GM10847 (cell line): Measurements from ENCODE around the gene HCAR2.
A peak's percentile ranks its signal among the peaks of the same experiment; 100 is the strongest.
"Not testable (repeated sequence)": the region's sequence is repeated elsewhere in the genome, so short reads cannot be mapped to it uniquely, and the experiment has no call there.

ENCODE experiments used
- POLR2A ChIP-seq: IDR thresholded peaks from 2 replicates; pipeline ENCODE4 v1.6.1; 2011; ENCODE audit not compliant: insufficient read length; ENCODE audit errors: extremely low read depth

The HCAR2 gene

DNA sequence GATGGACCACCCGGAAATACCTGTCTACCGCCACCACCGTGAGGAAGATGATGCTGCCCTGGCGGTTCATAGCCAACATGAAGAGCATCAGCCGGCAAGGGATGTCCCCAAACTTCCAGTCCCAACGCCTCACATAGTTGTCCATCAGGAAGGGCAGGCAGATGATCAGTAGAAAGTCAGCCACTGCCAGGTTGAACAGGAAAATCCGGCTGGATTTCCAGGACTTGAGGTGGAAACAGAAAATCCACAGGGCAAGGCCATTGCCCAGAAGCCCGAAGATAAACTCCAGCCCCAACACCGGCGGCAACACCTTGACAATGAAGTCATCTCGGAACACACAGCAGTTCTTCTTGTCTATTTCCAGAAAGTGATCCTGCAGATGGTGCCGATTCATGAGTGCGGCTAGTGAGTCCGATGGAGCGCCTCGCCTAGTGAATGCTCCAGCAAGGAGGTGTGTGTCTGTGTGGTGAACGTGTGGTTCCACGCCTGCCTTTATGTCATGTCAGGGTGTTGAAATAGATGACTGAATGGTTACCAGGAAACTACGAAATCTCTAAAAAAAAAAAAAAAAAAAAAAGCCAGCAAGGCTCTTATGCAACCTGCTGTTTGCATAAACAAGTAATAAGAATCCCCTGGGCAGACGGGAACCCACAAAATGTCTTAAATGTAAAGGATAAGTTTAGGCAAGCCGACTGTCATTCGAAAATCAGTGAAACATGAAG lies at the start of gene HCAR2:
TSS of gene HCAR2 (minus strand) at position 468 of the 722 bp plus-strand sequence. CDS start at position 394, 74 bp downstream.
- TF ChIP-seq POLR2A = not testable (repeated sequence)

GRCh38 chr12:122752464-122753318 lies 49.5 kb upstream of the HCAR2 start, which contains the start of gene DENR:
Gene DENR, plus strand, starts transcription at chr12:122752824. Its CDS starts 878 bp downstream, at chr12:122753702.
- peak; percentile 90 for TF ChIP-seq POLR2A

- TF ChIP-seq POLR2A = no peak
Observed at GRCh38 chr12:122749569-122750332, 46.6 kb upstream of the HCAR2 start.

DNA sequence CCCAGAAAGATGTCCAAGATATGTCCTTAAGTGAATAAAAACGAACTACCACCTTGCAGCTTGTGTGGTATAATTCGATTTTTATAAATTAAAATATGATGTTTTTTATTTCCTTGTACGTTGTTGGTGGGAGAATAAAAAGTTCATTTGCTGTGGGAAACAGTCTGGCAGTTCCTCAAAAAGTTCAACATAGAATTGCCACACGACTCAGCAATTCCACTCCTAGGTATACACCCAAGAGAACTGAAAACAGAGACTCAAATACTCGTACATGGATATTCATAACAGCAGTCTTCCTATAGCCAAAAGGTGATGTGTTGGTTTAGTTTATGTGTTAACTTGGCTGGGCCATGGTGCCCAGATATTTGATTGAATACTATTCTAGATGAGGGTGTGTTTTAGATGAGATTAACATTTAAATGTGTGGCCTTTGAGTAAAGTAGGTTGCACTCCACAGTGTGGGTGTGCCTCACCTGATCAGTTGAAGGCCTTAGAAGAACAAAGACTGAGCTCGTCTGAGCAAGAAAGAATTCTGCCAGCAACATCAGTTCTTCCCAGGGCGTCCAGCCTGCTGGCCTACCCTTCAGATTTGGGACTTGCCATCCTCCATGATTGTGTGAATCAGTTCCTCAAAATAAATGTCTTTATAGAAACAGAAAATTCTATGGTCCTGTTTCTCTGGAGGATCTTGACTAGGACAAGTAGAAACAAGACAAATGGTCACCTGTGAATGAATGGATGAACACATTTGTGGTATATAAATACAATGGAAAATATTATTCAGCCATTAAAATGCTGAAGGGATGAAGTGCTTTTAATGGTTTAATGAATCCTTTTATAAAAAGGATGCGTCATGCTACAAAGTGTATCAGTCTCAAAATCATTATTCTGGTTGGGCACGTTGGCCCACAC lies 44.3 kb upstream of the HCAR2 start:
- TF ChIP-seq POLR2A = no peak

GRCh38 chr12:122743895-122744525 lies 40.9 kb upstream of the HCAR2 start:
- no peak for TF ChIP-seq POLR2A

GRCh38 chr12:122740351-122740750 lies 37.2 kb upstream of the HCAR2 start:
- TF ChIP-seq POLR2A = no peak

GRCh38 chr12:122738571-122738970 lies 35.4 kb upstream of the HCAR2 start:
- no peak for TF ChIP-seq POLR2A

DNA sequence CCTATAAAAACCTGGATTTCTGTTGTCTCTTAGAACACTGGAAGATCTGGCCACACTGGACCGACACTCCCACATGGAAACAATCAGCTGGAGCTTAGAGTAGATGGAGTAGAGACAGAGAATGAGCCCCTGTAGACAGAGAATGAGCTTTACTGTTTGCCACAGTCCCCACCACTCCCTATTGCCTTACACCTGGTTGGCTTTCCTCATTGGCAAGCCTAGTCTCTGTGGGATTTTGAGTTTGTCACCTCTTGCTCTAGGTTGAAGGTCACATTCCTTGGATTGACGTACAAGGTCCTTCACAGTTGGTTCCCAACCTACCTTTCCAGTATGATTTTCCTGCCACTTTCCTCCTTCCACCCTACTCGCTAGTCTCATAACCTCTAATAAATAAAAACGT lies 29.5 kb upstream of the HCAR2 start:
- TF ChIP-seq POLR2A = no peak

DNA sequence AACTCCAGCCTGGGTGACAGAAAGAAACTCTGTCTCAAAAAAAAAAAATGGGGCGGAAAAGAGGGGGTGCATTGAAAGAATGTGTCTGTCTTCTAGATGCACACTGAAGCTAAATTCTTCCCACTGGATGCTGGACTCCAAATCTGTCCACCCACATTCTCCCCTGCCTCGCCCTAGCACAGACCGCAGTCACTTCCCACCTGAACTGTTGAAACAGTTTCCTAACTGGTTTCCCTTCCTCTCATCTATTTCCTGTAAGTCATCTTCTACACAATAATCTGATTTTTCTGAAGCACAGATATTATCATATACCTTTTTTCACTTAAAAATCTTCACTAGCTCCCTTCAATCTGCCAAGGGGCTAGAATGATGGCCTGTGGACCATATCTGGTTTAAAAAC lies 29.0 kb upstream of the HCAR2 start:
- no peak for TF ChIP-seq POLR2A

DNA sequence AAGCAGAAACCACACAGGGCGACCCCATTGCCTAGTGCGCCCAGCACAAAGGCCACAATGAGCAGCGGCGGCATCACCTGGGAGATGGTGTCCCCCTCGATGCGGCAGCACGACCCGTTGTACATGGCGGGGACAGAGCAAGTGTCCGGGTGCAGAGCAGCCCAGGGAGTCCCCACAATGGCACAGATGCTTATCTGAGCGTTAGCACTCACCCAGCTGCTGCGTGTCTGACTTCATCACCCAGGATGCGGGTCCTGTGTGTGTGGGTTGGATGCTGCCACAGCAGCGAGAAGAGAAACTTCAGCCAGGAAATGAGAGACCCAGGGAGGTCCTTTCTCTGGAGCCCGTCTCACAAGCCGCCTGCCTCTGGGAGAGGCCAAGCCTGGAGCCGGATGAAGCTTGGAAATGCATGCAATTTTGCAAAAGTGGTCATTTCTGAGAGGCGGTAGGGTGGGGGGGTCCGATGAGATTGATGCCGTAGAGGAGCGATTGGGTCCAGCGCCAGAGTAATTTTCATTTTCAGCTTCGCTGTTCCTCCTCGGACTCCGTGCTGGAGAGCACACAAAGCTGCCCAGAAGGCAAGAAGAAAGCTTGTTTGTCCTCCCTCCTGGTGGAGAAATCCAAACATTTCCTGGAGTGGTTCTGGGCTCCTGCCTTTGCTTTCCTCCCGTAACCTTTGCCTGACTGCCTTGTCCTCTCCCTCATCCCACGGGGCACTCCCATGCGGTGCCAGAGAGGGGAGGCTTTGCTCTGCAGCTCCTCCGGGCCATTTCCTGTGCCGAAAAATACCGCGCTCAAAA lies 27.3 kb upstream of the HCAR2 start, which contains the start of gene HCAR1:
TSS of gene HCAR1 (minus strand) at position 630 of the 800 bp plus-strand sequence. CDS start at position 125, 505 bp downstream.
- no peak for TF ChIP-seq POLR2A

DNA sequence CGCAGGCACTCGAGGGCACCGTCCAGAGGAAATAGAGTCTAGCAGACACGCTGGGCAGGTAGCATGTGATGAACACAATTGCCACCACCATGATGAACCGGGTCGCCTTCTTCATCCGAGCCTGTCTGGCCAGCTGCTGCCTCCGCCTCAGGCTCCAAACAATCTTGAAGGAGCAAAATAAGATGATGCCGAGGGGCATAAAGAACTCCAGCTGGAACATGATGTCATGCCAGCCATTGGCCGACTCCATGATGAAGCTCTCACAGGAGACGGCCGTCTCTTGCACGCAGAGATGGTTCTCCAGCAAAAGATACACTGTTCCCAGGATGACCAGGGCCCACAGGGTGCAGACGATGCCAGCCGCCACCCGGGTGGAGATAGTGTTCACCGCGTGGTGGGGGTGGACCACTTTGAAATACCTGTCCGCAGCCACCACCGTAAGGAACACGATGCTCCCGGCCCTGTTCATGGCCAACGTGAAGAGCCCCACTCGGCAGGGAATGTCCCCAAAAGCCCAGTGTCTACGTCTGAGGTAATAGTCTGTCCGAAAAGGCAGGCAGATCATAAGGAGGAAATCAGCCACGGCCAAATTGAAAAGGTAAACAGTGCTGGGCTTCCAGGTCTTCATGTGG lies 26.5 kb upstream of the HCAR2 start:
- no peak for TF ChIP-seq POLR2A

- no peak for TF ChIP-seq POLR2A
Observed at GRCh38 chr12:122726080-122726558, 23.0 kb upstream of the HCAR2 start.
